ENCODE measurements around the gene ZYG11B.
"Not testable (repeated sequence)": the region's sequence is repeated elsewhere in the genome, so short reads cannot be mapped to it uniquely, and the experiment has no call there.

DNA sequence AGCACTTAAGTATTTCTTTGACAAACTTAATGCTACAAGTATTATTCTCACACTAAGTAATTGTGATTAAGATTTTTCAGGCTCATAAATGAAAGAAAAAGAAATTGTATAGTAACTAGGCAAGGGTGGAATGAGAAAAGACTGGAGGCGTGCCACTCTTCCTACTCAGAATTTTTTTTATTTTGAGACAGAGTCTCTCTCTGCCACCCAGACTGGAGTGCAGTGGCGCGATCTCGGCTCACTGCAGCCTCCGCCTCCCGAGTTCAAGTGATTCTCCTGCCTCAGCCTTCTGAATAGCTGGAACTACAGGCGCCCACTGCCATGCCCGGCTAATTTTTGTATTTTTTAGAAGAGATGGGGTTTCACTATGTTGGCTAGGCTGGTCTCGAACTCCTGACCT is 9.1 kb downstream of the ZYG11B start:
- TF ChIP-seq, protein P1, sequence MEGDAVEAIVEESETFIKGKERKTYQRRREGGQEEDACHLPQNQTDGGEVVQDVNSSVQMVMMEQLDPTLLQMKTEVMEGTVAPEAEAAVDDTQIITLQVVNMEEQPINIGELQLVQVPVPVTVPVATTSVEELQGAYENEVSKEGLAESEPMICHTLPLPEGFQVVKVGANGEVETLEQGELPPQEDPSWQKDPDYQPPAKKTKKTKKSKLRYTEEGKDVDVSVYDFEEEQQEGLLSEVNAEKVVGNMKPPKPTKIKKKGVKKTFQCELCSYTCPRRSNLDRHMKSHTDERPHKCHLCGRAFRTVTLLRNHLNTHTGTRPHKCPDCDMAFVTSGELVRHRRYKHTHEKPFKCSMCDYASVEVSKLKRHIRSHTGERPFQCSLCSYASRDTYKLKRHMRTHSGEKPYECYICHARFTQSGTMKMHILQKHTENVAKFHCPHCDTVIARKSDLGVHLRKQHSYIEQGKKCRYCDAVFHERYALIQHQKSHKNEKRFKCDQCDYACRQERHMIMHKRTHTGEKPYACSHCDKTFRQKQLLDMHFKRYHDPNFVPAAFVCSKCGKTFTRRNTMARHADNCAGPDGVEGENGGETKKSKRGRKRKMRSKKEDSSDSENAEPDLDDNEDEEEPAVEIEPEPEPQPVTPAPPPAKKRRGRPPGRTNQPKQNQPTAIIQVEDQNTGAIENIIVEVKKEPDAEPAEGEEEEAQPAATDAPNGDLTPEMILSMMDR (conservative IDR thresholded peaks at IDR 0.05; ENCODE audit: low read length) = not testable (repeated sequence)
- not testable (repeated sequence) for TF ChIP-seq EZH2phosphoT487 (IDR thresholded peaks at IDR 0.05; ENCODE audit: borderline replicate concordance)
